ENCODE measurements around the gene CSNK1A1L.

The CSNK1A1L gene

DNA sequence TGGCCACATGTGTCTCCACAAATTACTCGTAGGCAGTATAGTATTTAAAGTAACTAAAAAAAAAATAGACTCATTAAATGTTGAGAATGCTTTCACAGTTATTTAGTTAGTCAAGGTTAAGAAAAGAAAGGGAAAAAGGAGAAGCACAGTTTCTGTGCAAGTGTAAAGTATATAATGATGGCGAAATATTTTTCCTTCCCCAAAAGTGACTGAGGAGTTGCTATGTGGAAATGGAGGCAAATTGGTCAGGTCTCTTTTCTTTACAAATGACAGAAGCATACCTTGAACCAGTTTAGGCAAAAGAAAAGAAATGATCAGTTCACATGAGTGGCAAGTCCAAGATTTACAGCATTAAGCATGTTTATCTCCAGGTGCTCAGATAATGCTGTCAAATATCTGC lies 18.0 kb downstream of the CSNK1A1L start:
- no peak overlapping the region for H2AFZ ChIP-seq (ENCODE audit: low read depth)
- no peak overlapping the region for H3K27ac ChIP-seq
- no peaks in the 10 kb centered on the region for H3K27me3 ChIP-seq (ENCODE audit: insufficient read depth, low read depth)
- TF ChIP-seq, protein P1, sequence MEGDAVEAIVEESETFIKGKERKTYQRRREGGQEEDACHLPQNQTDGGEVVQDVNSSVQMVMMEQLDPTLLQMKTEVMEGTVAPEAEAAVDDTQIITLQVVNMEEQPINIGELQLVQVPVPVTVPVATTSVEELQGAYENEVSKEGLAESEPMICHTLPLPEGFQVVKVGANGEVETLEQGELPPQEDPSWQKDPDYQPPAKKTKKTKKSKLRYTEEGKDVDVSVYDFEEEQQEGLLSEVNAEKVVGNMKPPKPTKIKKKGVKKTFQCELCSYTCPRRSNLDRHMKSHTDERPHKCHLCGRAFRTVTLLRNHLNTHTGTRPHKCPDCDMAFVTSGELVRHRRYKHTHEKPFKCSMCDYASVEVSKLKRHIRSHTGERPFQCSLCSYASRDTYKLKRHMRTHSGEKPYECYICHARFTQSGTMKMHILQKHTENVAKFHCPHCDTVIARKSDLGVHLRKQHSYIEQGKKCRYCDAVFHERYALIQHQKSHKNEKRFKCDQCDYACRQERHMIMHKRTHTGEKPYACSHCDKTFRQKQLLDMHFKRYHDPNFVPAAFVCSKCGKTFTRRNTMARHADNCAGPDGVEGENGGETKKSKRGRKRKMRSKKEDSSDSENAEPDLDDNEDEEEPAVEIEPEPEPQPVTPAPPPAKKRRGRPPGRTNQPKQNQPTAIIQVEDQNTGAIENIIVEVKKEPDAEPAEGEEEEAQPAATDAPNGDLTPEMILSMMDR (conservative IDR thresholded peaks at IDR 0.05; ENCODE audit: low read depth, low read length), result no peak
- no peak overlapping the region for H3K9ac ChIP-seq
- no peaks in the 10 kb centered on the region for H3K4me1 ChIP-seq (ENCODE audit: low read depth, poor library complexity, severe bottlenecking)
- H3K36me3 ChIP-seq (ENCODE audit: insufficient read depth), result no peaks in the 10 kb centered on the region
- H3K4me2 ChIP-seq, result no peak overlapping the region
- no peaks in the 10 kb centered on the region for H3K79me2 ChIP-seq (ENCODE audit: insufficient read depth, low read depth)
- H3K4me3 ChIP-seq (IDR thresholded peaks at IDR 0.05; ENCODE audit: insufficient read depth, low read depth, low read length), result no peak overlapping the region
- no peaks in the 10 kb centered on the region for H4K20me1 ChIP-seq (ENCODE audit: insufficient read depth)

GRCh38 chr13:37085606-37086005 lies 19.9 kb downstream of the CSNK1A1L start:
- TF ChIP-seq, protein P1 (conservative IDR thresholded peaks at IDR 0.05; ENCODE audit: low read depth, low read length), result no peak
- H3K4me3 ChIP-seq (IDR thresholded peaks at IDR 0.05; ENCODE audit: insufficient read depth, low read depth, low read length), result no peak overlapping the region
- H2AFZ ChIP-seq (ENCODE audit: low read depth), result no peak overlapping the region
- no peaks in the 10 kb centered on the region for H3K4me1 ChIP-seq (ENCODE audit: low read depth, poor library complexity, severe bottlenecking)
- H3K27me3 ChIP-seq (ENCODE audit: insufficient read depth, low read depth), result no peaks in the 10 kb centered on the region
- no peaks in the 10 kb centered on the region for H3K36me3 ChIP-seq (ENCODE audit: insufficient read depth)
- H3K27ac ChIP-seq, result no peak overlapping the region
- no peaks in the 10 kb centered on the region for H4K20me1 ChIP-seq (ENCODE audit: insufficient read depth)
- H3K79me2 ChIP-seq (ENCODE audit: insufficient read depth, low read depth), result no peaks in the 10 kb centered on the region
- no peak overlapping the region for H3K9ac ChIP-seq
- H3K4me2 ChIP-seq, result no peak overlapping the region

GRCh38 chr13:37076818-37077217 lies 28.6 kb downstream of the CSNK1A1L start:
- H3K4me2 ChIP-seq, result no peak overlapping the region
- no peaks in the 10 kb centered on the region for H3K36me3 ChIP-seq (ENCODE audit: insufficient read depth)
- no peaks in the 10 kb centered on the region for H3K79me2 ChIP-seq (ENCODE audit: insufficient read depth, low read depth)
- H3K27ac ChIP-seq, result no peak overlapping the region
- no peak overlapping the region for H3K9ac ChIP-seq
- H3K27me3 ChIP-seq (ENCODE audit: insufficient read depth, low read depth), result no peaks in the 10 kb centered on the region
- TF ChIP-seq, protein P1 (conservative IDR thresholded peaks at IDR 0.05; ENCODE audit: low read depth, low read length), result no peak
- H3K4me3 ChIP-seq (IDR thresholded peaks at IDR 0.05; ENCODE audit: insufficient read depth, low read depth, low read length), result no peak overlapping the region
- H3K4me1 ChIP-seq (ENCODE audit: low read depth, poor library complexity, severe bottlenecking), result no peaks in the 10 kb centered on the region
- no peak overlapping the region for H2AFZ ChIP-seq (ENCODE audit: low read depth)
- H4K20me1 ChIP-seq (ENCODE audit: insufficient read depth), result no peaks in the 10 kb centered on the region

- Histone ChIP-seq H2AFZ (ENCODE audit: low read depth) (no peak overlapping the region), H3K4me1 (ENCODE audit: low read depth, poor library complexity, severe bottlenecking) (no peaks in the 10 kb centered on the region), H3K27me3 (ENCODE audit: insufficient read depth, low read depth) (no peaks in the 10 kb centered on the region), H3K4me3 (IDR thresholded peaks at IDR 0.05; ENCODE audit: insufficient read depth, low read depth, low read length) (no peak overlapping the region), H3K79me2 (ENCODE audit: insufficient read depth, low read depth) (no peaks in the 10 kb centered on the region), H4K20me1 (ENCODE audit: insufficient read depth) (no peaks in the 10 kb centered on the region), H3K36me3 (ENCODE audit: insufficient read depth) (no peaks in the 10 kb centered on the region), H3K27ac (no peak overlapping the region), H3K4me2 (no peak overlapping the region), H3K9ac (no peak overlapping the region)
- TF ChIP-seq, protein P1 (conservative IDR thresholded peaks at IDR 0.05; ENCODE audit: low read depth, low read length), result no peak; the same call in 1 of the 2 replicates
These were observed 30.3 kb downstream of the CSNK1A1L start for GRCh38 chr13:37075164-37075563.

All from KMS-11 (cell line).